NCI-H1105 treated with DMSO at 0.1 percent for 48 hours (cell line): ENCODE results near the gene ZCCHC24.
A peak's percentile ranks its signal among the peaks of the same experiment; 100 is the strongest.

Experiments used
- DNase-seq: peaks from one replicate; lab custom pipeline; 2025; lab: John Stamatoyannopoulos, UW

Gene ZCCHC24

DNA sequence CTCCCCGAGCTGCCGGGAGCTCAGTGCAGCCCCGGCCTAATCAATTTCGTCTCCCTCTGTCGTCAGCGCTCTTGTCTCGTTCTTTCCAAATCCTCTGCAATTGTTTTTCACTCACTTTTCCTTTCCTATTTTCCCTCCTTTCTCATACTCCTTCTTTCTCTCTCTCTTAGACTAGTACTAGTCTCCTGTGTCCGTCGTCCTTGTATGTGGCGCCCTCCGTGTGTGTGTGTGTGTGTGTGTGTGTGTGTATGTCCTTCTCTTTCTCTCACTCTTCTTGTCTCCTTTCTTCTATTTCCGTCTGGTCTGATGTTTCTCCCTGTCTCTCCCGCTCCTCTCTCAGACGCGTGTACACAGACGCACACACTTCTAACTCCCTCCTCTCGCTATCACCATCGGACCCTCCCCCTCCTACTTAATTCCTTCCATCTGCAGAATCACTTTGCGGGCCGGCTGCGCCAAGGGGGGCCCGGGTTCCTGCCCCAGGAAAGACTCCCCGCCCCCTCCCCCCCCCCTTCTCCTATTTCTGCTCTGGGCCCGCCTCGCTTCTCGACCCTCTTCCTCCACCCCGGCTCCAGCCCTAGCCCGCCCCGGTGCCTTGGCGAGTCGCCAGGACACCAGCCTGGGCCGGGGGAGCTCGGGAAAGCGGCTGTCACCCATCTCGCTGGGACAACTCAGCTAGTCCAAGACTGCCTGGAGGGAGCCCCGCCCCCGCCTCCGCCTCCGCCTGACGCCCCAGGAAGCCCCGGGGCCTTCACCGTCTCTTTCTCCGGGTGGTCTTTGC, 743 bp upstream of the ZCCHC24 start:
- peak; percentile 34 for DNase-seq

DNA sequence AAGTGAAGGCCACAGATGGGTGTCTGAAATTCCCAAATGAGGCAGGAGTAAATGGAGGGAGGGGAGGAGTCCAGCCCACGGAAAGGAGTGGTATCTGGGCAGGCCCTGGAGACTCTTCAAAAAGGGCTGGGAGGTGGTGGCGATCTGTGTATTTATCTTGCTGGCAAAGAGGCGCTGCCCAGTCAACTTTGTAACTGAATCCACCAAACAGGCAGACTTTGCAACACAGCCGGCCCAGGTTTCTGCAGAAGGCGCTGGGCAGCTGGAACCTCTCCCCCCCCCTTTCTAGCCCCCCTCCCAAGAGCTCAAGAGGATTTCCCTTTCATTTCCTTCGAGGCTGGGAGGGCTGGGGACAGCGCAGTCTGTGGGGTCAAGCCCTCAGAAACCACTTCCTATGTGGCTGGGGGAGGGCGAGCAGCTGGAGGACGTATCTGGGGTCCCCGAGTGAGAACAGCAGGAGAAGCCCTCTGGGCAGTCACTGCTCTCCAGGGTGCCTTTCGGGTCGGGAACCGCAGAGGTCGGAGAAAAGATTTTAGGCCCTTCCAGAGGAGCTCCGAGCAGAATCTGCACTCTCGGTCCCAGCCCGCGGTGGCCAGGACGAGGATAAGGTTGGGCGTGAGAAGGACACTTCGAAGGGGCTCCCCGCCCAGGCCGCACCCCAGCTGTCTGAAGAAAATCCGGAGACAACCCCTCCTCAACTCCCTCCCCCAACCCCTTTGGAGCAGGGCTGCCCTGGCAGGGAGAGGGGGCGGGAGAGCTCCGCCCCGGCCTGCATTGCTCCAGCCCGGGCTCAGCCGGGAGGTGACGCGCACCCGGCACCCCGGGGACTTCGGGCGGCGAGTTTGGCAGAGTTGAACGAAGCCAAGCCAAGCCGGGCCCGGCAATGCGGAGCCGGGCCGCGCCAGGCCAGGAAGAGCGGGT, 965 bp downstream of the ZCCHC24 start:
- DNase-seq = no peak

- DNase-seq = no peak
Measured at GRCh38 chr10:79443338-79444198, 1.9 kb downstream of the ZCCHC24 start.

DNA sequence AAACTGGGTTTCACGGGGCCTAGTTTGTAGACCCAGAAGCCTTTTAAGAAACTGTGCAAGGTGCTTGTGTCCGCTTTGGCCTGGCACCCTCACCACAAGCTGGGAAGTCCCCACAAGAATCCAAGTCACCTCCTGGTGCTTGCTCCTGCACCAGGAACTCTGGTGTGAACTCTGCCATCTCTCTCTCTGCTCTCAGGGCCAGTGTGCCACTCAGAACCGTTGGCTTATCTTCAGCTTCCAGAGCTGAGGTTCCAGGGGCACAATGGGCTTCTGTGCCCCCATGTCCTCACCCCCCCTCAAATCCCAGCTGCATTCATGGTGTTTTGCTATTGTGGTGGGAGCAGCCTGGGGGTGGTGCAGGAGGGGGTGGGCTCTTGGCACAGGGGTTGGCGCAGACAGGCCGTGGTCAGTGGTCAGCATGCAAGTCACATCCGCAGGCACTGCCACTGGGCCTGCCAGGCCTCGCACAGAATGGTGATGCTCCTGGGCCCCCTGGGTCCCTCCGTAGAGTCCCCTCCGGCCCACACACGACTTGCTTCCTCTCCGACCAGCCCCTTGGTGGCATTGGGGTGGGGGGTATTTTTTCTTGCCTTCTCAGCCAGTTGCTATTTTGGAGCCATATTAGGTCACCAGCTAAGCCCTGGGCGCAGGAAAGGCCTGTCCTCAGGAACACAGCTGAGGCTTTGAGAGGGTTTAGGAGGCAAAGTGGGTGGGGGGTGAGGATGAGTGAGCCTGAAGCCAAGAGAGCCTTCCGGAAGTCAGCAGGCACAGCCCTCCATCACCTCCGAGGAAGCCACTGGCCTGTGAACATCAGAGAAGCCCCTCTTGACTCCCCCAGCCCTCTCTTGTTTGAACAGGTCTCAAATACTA, 3.0 kb downstream of the ZCCHC24 start:
- no peak for DNase-seq

DNA sequence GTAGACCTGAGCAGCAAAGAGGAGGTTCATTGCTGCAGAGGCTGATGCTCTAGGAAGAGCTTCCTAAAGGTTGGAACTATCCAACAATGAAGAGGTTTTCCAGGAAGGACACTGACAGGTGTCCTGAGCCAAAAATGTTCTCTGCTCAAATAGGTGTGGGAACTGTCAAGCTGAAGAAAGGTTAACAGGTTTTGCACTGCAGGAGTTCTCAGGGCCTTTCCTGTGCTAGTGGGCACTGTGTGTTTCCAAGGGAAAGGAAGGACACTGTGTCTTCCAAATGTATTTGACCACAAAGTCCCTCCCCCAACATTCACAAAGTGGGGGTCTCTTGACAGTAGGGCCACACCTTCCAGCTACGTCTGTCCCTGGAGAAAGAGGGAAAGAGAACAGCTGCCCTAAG, 4.0 kb downstream of the ZCCHC24 start:
- no peak for DNase-seq

GRCh38 chr10:79440281-79440680, 5.1 kb downstream of the ZCCHC24 start:
- no peak for DNase-seq

GRCh38 chr10:79438699-79439085, 6.7 kb downstream of the ZCCHC24 start:
- DNase-seq = no peak

- DNase-seq = no peak
Measured at GRCh38 chr10:79438021-79438698, 7.3 kb downstream of the ZCCHC24 start.

- no peak for DNase-seq
Measured at GRCh38 chr10:79437111-79437814, 8.2 kb downstream of the ZCCHC24 start.

GRCh38 chr10:79436850-79437103, 8.6 kb downstream of the ZCCHC24 start:
- DNase-seq = no peak

DNA sequence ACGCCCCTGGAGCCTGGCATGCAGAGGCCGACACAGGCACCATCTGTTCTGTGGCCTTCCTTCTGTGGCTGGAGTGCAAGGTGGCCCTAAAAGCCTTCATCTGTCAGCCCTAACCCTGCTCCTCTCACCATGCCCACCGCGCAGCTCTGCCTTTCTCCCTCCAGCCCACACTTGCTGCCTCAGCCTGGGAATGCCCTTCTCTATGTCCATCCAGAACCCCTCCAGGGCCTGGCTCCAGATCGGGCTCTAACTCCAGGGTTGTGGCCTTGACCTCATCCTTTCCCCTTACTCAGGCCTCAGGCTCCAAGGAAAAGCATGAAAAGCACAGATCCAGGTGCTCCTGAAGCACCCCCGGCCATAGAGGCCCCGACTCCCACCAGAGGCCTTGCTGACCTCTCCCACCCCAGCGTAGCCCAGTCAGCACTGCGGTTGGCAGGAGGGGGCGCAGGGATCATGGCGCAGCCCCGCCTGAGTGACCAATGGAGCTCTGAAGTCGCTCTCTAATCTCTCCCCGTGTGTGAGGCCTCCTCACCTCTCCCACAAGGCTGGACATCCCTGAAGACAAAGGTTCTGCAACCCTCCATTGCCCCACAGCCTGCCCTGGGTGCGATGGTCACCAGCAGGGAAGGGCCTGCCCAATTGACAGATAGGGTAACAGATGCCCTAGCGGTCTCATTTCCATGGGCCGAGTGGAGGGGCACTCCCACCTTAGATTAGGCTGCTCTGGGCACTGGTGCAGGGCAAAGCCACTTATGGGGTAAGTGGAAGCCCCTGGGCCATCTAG, 9.2 kb downstream of the ZCCHC24 start:
- no peak for DNase-seq

GRCh38 chr10:79435271-79436065, 10.0 kb downstream of the ZCCHC24 start:
- DNase-seq = no peak

GRCh38 chr10:79434821-79435251, 10.6 kb downstream of the ZCCHC24 start:
- DNase-seq = no peak

DNA sequence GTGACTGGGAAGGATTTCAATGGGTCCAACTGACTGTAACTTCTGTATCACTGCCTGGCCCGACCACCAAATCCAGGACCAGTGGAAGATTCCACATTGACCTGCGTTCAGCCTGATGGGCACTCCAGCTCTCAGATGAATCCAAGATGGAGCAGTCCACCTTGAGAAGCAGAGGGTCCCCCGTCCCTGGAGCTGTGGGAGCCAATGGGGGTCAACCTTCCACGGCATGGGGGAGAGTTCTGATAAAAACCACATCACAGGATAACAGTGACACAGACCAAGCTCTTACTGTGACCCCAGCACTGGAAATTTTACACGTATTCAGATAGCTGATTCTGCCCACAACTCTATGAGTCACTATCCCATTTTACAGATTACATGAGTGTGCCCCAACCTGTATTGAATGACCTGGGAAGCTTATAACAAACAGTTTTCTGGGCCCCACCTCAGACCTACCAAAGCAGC, 11.2 kb downstream of the ZCCHC24 start:
- DNase-seq = no peak

DNA sequence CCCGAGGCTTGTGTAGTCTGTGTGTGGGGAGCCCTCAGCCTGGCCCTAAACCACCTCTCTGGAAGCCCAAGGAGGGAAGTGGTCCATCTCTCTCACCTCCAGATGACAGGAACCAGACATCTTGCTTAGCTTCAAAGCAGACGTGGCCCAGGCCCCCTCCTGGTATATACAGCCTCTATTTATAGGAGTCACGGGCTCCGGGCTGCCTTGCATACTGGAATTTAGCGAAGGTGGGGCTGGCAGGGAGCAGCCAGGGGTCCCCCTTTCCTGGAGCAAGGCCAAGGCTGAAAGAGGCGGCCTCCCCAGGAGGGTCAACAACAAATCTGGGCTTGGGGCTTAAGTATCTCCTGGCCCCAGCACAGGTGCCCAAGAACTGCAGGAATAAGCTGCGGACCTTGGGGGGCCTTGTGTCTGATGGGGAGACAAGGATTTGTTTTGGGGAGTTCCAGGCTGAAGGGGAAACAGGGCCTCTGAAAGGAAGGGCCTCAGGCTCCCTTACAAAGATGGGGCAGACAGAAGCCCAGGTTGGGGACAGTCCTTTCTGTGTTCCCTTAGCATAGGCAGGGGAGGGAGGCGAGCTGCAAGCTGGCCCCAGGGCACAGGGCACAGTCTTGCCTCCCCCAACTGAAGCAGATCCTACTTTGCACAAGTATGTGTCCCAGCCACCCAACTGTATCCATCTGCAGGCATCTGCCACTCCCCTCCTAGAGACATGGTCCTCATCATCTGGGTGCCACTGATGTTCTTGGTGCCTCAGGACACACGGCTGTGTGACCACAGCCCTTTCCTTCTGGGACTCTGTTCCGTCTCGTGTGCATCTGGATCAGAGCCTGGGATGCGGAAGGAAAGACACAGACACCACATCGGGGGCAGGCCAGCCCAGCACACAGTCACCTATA, 11.9 kb downstream of the ZCCHC24 start:
- DNase-seq = no peak

DNA sequence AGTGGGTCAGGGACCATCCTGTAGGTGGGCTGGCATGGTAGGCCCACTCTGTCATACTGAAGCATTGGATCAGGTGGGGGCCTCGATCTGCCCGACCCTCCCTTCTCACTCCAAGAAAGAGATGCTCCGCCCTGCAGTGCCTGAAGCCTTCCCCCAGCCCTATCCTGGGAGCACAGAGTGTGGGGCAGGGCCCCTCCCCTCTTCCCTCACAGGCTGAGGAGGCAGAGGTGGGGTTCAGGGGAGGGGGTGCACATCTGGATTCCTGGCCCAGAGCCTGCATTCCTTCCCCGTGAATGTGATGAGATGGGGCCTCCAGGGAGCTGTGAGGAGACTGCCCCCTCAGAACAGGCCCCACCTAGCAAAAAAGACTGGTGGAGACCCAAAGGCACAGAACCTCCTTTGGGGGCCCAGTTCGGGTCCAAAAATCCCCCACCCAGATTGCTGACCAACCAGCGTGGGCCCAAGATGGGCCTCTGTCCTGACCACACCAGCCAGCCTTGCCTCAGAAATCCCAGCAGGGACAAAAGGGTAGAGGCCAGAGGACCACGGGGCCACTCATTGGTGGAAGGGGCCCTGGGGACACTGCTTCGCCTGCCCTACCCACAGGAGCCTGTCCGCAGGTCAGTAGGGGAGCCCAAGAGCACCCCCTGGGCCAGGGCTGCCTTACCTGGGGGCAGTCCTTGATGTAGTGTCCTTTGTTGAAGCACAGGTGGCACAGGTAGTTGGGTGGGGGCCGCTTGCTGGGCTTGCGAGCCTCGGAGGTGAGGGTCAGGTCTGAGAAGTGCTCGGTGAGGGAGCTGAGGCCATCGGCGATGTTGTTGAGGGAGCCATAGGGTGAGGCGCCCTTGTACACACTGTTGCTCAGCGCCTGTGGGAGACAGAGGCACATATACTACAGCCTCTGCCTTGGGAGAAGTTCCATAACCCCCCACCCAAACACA, 13.3 kb downstream of the ZCCHC24 start:
- no peak for DNase-seq
